Measurements from ENCODE around the gene FSHR.

Gene FSHR

DNA sequence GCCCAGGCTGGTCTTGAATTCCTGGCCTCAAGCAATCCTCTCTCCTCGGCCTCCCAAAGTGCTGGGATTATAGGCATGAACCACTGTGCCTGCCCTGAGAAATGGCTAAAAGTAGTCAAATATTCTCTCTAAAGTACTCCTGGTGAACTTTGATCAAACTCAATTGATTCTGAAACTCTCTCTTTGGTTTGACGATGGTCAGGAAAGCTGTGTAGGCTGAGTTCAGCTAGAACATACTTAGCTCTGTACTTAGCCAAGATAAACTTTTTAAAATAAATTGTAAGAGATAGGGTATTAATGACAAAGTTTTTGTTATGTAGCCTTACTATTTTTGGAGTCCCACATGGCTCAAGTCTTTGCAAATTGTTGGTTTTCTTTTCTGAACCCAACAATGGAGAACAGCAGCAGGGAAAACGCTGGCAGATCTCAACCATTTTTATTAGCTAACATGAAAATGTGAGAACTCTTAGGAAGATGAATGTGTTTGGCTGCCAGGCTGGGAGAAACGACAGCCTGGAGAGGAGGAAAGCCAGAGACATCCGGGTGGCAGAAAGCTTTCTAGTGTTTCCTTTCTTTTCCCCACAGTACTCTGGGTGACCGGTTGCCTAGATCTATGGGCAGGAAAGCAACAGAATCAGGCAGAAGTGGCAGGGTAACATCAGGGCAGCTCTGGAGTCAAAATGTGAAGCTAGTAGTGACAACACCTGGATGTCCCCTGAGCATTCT, 205.8 kb downstream of the FSHR start:
- no peak for DNase-seq

GRCh38 chr2:48946449-48947048, 207.8 kb downstream of the FSHR start:
- DNase-seq = peak; percentile 42

DNA sequence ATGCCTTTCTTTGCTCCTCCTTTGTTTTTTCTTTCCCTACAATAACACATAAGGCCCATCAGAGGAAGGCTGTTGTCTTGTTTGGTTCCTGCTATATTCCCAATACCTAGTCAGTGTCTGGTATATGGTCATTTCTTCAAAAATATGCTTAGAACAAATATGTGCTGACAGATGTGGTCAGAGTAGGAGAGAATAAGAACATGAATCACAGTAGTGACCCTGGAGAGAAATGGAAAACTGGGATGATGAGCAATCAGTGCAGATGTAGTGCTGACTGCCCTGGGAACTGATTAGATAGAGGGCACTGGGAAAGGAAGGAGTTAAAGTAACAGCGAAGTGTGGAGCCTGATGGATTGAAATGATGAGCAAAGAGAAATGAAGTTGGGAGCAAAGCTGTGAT, 209.4 kb downstream of the FSHR start:
- no peak for DNase-seq

GRCh38 chr2:48943436-48943835, 210.9 kb downstream of the FSHR start:
- no peak for DNase-seq

DNA sequence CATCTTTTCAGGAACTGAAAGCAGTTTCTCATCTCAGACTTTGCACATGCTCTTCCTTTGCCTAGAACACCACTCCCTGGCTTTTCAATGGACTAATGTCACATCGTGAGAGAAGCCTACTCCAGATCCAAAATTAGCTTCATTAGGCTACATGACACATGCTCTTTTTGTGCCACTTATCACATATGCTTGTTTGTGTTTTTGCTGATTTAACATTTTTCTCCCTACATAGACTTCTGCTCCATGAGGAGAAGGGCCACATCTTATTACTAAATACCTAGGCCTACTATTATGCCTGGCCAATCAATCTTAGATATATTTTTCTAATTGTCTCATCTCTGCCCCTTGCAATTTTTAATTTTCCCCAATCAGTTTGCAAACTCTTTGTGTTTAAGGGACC, 212.4 kb downstream of the FSHR start:
- no peak for DNase-seq

DNA sequence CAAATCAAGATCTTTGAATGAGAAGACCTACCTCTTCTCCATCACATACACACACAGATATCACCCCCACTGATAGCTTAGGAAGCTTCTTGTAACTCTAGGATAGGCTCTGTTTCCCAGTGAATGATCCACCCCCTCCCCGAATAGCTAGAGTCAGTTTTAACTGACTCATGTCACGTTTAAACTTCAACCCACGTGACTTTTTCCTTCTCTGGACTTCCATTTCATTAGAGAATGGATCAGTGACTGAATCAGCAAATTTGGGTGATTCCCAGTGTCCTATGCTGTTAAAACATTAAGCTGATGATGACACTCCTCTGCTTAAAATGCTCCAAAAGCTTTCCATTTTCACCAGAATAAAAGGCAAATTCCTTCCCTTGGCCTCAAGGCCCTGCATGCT, 212.9 kb downstream of the FSHR start:
- no peak for DNase-seq

GRCh38 chr2:48940606-48941005, 213.7 kb downstream of the FSHR start:
- DNase-seq = no peak

DNA sequence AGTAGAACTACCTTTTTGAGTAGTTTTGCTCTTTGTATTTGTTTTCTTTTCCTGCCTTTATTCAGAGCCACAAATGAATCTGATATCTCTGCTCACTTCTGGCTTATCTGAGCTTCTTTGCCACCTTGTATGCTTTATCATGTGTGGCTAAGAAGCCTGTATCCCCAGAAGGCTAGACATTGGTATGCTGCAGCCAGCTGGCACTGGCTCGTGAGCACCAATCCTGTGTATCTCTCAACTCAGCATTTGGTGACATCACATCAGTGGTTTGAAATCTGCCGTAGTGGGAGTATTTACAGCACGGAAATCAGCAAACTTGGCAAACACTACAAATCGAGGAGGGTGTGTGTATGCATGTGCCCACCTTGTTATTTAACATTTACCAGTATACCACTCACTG, 215.1 kb downstream of the FSHR start:
- DNase-seq = no peak

DNA sequence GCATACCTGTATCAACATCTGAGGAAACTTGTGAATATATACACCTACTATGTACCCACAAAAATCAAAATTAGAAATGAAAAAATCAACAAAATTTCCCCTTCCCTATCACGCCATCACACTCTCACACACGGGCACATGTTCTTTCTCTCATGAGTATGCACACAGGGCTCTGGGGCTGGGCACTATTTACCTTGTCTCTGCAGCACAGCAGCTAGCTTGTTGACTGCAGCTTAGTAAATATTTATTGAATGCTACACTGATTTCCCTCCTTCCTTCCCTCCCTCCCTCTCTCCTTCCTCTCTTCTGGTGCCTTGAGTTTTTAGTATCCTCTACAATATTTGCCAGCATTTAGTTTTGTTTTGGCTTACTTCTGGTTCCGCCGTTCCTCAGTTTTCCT, 216.1 kb downstream of the FSHR start:
- no peak for DNase-seq

DNA sequence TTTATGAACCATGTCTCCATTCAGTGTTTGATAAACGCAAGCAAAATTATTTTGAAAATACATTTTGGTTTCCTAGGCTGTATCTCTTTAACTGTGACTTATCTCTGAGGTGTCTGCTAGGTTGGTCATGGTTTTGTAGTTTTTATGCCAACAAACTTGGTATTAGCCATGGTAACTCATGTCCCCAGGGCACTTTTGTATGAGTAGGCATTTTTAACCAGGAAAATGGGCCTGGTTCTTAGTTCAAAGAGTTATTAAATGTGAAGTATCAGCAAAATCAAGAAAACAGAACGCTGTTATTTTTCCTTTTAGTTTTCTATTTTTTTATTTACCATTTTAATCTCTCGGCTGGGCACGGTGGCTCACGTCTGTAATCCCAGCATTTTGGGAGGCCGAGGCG, 219.5 kb downstream of the FSHR start:
- no peak for DNase-seq

DNA sequence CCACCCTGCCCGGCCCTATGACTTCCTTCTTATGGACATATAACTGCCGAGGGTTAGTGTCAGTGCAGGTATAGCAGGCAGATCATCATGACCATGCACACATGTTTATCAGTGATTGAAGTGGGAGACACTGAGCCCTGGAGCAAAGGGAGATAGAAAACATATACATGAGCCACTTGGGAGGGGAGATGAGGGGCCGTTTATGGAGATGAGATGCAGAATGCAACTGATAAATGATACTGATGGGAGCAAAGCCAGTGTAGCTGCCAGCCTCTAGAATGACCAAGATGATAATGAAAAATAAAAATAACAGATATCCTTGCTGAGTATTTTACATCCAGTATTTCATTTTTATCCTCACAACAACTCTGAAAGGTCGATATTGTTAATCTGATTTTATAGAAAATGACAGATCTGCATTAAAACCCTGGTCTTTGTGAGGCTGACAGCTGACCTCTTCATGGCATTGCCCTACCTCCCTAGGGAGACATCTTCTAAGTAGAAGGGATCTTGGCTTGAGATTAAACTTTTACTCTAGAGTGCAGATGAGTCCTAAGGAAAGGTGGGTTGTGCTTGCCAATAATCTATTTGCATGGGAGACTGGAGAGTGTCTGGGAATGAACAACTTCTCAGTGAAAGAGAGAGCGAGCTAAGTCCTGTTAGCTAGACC, 220.4 kb downstream of the FSHR start:
- no peak for DNase-seq

GRCh38 chr2:48932667-48933066, 221.6 kb downstream of the FSHR start:
- DNase-seq = no peak

DNA sequence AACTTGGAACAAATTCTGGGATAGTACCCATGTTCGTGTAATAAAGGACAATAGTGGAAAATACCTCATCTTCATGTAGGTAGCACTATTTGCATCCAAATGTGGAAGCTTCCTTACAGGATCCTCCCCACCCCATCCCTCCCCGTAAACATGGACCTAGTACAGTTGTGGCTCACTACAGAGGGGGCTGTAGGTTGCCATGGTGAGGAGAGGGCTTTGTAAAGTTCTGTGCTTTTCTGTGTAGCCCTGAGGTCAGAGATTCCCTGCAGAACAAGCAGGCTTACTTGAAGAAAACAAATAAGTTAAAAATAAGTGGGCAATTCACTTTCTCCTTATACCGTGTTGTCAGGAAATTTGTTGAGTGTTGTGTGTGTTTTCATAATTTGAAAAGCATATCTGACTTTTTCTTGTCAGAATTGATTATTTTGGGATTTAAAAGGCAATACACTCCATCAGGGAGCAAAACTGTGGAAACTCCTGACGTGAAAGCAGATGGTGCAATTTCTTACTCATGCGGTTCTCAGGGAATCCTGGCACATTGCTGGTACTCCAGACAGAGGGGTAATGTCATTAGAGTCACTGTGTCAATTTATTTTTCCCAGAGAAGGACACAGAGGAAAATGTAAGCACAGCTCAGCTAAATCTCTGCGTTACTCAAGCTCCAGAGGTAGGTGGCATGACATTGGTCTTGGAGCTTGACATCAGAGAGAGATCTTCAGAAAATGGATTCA, 224.6 kb downstream of the FSHR start:
- DNase-seq = no peak

GRCh38 chr2:48927355-48927754, 227.0 kb downstream of the FSHR start:
- DNase-seq = no peak

DNA sequence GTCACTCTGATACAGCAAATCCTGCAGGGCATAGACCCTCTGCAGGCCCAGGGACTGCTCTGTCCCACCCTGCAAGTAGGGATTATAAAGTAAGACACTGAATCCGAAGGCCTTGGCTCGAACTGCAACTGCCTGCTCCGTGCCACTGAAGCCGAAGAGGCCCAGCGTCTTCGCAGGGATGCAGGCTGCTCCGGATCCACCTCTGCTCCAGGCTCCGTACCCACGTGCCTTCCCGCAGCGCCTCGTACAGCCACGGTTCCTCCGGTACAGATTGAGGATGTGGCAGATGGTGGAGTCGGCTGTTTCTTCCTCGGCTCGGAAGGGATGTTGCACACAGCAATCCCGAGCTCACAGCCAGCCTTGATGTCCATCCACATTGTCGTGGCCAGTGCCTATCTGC, 238.4 kb downstream of the FSHR start:
- no peak for DNase-seq

DNA sequence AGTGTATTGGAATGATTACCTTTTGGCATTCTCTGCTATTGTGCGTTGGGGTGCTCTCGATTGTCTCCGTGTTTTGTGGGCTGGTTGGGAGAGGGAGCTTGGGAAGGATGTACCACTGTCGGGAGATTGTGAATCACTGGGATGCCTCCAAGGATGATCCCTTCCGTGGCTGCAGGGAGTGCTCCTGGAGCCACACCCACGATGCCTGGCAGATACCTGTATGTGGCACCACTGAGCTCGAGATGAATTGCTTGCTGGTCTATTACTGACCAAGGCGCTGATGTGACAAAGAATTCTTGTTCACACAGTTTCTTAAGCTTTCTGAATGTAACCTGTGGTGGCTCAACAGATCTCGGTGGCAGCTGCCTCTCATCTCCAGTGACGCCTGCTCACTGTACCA, 239.1 kb downstream of the FSHR start:
- no peak for DNase-seq

DNA sequence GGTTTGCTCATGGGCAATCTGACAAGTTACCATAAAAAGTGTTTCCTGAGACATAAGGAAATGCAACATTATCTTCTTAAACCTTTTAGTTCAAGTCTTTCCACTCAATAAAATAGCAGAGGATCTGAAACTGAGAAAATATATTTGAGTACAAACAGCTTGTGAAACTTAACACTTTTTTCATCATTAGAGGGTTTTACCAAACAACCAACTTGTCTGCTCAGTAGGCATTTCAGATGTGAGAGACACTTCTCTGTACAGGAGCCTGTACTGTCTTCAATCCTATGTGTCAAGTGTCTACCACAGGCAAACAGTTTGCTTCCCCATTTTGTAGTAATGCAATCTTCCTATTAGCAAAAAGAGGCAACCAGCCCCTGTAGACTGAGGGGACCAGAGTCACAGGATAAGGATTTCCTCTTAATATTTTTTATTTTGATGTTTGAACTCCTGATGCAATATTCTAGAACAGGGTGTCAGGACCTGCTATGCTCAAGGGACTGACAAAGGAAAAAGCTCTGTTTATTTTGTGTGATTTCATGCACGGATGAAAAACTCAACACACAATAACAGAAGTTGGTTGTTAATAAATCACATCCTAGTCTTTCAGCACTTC, 239.7 kb downstream of the FSHR start:
- DNase-seq = no peak

Data from CD4-positive, alpha-beta T cell treated with Interleukin-12 subunit alpha and Interleukin-12 subunit beta, for 1 hour (primary cell).